Stimulated activated CD8-positive, alpha-beta memory T cell treated with anti-CD3 and anti-CD28 coated beads, Interleukin-4, amount 100 ng/mL, for 48 hours (primary cell): Measurements from ENCODE around the gene EXOC3.

Experiments
- DNase-seq: peaks from one replicate; pipeline ENCODE4 v3.0.0-alpha.2; 2020

Gene EXOC3

DNA sequence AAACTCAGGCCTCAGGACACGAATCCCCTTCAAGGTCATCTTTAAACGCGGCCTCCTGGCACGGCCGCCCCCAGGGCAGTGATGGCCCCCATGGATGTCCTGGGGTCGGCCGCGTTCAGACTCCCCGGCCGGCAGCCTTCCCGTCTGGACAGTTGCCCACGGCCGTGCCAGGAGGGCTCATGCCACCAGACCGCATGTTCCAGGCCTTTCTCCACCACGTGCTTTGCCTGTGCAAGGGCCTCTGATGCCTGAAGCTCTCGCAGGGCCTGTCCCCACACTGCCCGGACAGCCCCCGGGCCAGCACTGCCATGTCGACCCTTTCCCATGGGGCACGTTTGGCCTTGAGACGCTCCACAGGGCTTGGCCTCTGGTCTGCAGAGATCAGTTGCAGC, 46.7 kb downstream of the EXOC3 start:
- no peak for DNase-seq

DNA sequence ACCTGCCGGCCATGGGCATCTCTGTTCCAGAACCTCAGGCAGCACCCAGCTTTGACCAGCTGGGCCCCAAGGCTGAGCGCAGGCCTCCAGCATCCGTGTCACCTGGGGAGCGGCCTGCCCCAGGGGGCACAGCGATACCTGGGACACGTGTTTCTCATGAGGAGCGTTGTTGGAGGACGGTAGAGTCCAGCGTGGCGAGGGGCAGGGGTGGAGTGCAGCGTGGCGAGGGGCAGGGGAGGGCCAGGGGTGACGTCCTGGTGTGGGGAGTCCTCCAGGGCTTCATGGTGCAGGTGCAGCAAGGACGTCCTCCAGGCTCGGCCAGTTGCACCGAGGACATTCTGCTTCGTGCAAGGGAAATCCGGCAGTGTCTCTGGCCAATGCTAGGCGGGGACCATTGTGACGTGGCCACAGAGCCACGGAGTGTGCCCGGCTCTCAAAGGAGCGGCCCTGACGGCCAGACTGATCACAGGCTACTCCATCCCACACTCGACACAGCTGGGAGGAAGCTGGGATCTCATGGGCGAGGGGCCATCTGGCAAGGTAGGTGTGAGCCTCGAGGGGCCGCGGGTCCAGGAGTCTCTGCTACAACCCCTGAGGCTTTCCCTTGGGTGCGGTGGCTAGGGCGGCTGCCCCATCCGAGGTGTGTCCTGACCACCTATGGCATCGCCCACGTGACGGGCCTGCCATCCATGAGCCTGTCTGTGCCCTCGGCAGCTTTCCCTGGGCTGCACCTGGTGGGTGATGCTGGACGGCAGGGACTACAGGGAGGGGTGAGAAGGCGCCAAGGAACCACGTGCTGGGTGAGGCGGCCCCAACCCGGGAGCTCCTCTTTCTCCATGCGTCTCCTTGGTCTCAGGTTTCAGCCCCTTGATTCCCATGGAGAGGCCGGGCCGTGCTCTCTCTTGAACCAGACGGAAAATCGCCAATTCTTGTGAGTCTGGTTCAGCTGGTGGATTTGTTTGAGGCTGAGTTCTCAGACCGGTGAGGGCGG, 47.4 kb downstream of the EXOC3 start:
- no peak for DNase-seq

DNA sequence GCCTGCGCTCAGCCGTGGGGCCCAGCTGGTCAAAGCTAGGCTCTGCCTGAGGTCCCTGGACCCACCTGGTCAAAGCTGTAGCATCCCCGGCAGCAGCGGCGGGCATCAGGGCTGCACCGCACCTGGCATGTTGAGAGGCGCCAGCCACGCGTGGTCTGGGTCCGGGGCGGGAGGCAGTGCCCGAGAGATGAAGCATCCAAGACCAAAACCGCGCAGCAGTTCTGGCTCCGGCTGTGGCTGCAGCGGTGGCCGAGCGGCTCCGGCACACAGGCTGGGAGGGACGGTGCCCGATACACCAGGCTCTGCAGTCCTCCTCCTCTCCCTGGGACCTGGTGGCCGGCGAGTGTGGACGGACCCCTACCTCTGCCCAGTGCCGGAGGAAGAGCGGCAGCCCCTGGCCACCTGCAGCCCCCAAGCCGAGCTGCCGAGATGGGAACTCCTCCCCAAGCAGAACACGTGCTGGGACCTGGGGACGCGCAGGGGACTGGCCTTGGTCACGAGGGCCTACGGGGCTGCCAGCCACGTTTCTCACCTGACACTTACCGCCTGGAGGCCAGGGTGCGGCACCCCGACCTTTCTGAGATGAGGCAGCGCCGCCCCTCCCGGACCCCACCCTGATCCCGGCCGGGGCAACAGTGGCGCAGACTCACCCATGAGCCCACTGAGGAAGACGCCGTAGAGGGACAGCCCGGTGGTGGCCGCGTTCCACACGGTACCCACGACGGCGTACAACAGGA, 48.3 kb downstream of the EXOC3 start:
- DNase-seq = no peak

DNA sequence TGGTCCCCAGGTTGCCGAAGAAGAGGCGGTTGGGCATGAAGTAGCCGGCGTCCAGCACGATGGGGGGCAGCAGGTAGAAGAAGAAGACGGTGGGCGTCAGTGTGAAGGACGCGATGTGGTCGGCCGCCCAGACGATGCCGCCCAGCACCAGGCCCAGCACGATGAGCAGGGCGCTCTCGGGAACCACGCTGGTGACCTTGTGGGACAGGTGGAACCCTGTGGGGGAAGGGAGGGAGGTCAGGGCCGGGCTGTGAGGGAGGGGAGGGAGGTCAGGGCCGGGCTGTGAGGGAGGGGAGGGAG, 48.8 kb downstream of the EXOC3 start:
- DNase-seq = no peak

DNA sequence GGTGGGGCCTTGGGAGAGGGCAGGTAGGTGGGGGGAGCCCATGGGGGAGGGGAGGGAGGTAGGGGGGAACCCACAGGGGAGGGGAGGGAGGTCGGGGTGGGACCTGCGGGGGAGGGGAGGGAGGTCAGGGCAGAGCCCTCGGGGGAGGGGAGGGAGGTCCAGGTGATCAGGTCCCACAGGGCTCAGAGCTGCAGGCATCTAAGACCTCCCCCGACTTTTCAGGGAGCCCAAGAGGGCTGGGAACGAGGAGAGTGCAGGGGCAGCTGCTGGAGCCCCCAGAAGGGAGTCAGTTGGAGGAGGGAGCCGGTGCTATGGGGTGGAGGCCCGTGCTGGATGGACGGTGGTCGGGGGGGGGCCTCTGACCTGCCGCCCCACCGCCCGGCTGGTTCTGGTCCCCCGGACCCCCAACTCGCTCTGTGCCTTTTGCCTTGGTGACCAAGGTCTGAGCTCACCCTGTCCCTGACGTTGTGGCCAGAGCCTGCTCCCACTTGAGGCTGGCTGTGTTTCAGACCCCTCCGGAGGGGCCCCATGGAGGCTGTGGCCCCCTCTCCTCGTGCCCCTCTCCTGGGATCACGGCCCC, 49.4 kb downstream of the EXOC3 start:
- no peak for DNase-seq

DNA sequence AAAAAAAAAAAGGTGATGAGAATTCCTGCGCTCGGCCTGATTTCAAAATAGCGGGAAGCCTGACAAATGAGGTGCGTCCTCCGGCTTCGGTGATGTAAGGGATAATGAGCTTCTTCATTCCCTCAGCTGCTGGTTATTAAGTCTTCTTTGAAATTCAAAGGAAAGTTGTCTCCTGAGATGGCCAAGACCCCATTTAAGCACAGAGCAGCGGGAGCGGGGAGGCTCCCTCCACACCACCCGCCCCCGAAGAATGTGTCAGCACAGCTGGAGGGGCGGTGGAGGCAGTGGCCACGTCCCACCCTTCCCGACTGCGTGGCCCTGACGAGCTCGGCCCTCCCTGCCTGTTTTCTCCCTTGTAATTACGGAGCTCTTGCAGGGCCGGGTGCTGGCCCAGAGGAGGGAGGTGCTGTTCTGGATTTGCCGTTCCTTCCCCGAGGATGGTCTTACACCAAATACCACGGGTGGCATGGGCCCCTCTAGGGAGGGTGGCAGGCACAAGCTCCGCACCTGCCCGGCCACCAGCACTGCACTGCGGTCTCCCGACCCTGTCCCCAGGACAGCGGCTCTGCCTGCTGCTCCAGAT, 50.2 kb downstream of the EXOC3 start:
- no peak for DNase-seq

DNA sequence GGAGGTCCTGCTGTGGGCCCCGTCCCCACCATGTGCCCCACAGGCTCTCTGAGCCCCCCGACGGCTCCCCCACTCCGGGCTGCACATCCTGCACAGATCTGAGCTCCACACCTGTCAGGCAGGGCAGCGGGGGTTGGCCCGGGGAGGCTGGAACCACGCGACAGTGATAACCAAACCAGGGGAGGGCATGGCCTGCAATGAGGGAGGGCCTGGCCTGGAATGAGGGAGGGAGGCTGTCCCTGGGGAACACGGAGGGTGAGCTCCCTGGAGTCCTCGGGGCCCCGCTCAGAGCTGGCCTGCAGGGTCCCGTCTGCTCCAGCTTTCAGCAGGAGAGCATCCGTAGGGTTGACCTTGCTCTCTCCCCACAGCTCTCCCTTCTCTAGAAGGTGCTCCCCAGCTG, 50.8 kb downstream of the EXOC3 start:
- no peak for DNase-seq

DNA sequence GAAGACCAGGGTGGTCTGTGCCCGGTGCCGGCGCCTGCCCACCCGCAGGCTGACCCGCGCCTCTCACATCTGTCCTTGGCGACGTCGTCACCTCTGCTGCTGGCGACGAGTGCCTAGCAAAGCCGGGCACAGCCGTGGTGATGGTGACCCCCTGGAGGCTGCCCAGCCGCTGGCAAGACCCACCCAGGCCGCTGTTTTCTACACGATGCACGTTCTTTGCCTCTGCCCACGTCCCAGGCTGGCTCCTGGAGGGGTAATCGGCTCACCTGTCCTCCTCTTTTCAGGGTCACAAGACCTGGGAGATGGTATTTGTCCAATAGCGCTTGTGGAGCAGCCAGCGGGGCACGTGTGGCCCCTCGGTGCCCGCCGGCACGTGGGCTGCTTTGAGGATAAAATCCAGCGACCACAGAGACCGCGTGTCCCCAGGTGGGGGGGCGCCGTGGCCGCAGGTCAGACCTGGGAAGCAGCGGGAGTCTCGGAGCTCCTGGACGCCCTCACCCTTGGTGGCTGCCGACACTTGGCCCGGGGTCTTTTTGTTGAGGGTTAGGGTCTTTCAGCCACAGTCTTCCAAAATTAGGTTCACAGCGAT, 51.8 kb downstream of the EXOC3 start:
- no peak for DNase-seq

DNA sequence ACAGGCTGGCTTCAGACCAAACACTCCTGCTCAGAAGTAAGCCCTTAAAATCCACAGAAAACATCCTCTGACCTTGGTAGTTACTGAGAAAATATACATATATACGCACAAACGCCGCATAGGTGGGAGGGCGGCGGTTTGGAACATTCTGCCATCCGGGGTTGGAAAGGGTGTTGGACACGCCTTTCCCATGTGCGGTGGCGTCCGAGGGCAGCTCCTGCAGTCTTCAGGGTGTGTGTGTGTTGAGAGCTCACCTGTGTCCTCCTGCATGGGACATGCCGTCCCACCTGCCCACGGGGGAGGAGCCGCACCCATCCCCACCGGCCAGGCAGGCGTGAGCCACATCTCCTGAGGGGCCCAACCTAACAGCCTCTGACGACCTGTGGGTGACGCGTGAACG, 53.1 kb downstream of the EXOC3 start:
- no peak for DNase-seq

DNA sequence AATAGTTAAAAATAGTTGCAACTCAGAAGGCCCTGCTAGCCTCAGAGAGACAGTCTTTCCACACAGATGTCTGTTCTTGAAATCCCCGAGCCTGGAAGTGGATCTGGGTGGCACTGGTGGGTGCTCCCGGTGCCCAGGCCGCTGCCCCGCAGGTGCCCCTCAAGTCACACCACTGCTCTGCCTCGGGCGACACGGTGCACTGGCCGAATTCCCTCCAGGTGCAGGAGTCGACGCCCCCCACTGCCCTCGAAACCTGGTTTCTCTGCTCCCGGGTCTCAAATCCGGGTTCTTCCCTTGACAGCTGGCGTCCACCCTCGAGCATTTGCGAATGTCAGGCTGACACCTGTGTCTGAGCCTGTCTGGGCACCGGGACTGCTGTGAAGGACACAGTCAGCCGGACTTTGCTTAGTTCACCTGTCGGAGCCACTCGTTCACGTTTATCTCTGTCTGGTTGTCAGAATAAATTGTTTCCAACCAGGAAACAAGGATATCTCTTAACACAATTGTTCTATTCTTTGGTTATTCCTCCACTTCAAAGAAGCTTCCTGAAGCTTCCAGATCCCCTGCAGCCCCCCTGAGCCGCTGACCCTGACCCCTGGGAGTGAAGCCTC, 54.2 kb downstream of the EXOC3 start:
- DNase-seq = no peak

DNA sequence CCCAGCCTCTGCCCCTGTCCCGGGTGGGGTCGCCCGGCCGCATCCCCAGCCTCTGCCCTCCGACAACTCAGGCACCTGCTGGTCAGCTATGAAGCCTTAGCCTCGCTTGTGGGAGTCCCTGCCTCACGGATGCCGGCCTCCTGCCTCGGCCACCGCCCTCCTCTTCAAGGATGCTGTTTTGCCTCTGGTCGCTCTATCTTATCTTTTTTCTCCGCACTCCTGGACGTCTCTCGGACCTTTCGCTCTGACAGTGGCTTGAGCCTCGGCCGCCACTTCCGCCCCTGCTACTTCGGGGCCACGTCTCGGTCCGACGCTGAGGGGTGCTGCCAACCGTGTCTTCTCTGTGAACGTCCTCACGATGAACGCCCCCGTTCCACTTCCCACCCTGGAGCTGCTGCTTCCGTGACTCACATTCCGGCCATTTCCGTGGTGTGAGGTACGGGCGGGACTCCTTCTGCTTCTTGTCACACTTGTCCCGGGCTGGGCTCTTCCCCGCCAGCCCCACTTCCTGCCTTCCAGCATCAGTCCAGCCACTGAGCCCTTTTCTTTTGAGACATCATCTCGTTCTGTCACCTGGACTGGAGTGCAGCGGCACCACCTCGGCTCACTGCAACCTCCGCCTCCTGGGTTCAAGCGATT, 55.0 kb downstream of the EXOC3 start:
- no peak for DNase-seq

DNA sequence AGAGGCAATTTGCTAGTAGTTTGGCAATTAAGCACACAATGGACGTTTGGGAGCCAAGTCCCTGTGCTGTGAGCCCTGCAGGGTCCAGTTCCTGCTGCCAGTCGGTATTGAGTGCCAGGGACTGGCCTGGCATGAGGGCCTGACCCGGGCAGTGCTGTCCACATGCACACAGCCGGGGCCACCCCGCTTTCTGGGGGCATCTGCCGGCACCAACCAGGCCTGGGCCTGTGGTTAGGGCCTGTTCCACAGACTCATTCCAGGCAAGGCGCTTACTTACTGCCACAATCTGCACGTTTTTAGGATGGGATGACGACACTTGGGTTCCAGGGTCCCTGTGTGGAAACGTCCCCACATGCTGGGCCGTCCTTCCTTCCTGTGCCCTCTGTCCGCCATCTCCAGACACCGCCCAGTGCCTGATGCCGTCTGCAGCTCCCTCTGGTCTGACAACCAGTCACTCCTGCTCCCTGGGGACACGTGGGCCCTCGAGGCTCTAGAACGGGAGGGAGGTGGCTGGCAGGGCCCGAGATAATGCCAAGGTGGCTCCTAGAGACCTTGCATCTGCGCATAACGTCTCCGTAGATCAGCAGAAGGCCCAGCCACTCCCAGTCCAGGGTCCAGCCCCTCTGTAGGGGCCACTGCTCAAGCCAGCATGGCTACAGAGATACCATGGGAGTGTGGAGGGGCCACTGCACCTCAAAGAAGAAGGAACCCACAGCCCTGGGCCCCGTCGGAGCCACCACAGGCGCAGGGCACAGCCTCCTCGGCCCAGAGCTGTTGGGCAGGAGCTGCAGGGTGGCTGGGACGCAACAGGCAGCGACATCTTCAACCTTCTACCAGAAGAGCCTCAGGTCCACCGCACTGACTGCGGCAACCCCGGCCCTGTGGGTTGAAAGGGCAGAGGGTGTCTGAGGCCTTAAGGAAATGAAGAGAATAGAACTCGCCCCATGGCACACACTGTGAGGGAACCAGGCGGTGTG, 56.5 kb downstream of the EXOC3 start:
- no peak for DNase-seq

DNA sequence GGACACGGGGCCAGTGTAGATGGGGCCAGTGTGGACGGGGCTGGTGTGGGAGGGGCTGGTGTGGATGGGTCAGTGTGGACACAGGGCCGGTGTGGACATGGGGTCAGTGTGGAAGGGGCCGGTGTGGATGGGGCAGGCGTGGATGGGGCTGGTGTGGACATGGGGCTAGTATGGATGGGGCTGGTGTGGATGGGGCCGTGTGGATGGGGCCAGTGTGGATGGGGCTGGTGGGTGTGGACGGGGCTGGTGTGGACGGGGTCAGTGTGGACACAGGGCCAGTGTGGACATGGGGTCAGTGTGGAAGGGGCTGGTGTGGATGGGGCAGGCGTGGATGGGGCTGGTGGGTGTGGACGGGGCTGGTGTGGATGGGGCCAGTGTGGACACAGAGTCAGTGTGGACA, 57.5 kb downstream of the EXOC3 start:
- DNase-seq = no peak

DNA sequence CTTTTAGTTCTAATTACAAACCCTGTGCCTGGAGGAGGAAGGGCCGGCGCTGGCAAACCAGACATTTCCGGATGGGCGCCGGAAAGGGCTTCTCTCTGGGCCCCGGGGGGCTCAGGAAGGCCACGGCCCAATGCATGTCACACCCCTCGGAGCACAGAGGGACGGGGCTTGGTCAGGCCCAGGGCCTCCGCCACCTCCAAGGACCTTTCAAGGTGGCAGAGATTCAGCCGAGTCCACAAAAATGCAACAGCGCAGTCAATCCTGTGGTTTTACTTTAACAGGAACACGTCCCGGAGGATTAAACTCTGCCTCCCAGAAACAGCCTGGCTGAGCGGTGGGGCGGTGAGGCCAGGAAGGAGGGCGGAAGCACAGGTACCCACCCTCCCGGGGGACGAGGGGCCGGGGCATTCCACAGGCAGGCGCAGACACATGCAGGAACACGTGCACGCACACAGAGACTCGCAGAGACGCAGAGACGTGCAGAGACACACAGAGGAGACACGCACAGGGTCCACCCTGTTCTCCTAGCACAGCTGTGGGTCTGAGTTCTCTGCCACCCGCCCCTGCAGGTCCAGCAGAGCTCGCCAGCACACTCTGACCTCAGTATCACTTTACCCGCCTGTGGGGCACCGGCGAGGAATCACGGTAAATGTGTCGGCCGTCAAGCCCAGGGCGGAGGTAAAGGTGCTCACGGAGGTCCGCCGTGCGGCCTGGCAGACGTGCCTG, 58.3 kb downstream of the EXOC3 start:
- no peak for DNase-seq

DNA sequence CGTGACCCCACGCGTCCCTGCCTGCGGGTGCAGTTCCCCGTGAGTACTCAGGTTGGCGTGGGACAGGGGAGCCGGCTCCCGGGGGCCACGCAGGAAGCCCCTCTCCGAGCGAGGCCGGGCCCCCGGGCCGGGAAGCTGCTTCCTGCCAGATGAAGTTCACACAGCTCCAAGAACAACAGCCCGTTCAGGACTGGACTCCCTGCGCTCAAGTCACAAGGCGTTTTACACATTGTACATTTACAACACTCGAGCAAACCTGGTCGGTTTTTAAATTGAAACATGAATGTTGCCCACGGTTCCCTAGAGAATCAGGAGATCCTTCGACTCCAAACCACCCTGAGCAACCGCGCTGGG, 58.8 kb downstream of the EXOC3 start:
- no peak for DNase-seq

DNA sequence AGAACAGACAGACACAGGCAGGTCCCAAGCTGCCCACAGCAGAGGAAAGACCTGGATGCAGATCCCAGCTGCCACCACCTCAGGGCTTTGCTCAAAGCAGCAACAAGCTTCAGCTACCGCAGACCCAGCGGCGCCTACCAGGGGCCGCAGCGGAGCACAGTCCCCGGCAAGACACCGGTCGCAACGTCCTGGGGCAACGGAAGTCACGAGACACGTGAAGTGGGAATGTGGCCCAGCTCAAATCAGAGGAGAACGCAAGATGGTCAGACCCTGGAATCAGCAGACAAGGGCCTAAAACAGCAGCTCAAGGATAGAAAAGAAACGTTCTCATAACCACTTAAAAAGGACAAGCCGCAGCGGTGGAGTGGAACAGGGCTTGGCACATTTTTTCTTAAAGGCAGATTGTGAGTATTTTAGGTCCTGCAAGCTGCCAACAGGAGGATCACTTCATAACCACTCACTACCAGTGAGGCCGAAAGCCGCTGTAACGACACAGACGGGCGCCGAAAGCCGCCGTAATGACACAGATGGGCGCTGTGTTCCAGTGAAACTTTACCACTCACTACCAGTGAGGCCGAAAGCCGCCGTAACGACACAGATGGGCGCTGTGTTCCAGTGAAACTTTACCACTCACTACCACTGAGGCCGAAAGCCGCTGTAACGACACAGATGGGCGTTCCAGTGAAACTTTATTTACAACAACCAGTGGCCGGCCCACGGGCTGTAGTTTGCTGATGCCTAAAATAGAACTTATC, 59.5 kb downstream of the EXOC3 start:
- DNase-seq = no peak

DNA sequence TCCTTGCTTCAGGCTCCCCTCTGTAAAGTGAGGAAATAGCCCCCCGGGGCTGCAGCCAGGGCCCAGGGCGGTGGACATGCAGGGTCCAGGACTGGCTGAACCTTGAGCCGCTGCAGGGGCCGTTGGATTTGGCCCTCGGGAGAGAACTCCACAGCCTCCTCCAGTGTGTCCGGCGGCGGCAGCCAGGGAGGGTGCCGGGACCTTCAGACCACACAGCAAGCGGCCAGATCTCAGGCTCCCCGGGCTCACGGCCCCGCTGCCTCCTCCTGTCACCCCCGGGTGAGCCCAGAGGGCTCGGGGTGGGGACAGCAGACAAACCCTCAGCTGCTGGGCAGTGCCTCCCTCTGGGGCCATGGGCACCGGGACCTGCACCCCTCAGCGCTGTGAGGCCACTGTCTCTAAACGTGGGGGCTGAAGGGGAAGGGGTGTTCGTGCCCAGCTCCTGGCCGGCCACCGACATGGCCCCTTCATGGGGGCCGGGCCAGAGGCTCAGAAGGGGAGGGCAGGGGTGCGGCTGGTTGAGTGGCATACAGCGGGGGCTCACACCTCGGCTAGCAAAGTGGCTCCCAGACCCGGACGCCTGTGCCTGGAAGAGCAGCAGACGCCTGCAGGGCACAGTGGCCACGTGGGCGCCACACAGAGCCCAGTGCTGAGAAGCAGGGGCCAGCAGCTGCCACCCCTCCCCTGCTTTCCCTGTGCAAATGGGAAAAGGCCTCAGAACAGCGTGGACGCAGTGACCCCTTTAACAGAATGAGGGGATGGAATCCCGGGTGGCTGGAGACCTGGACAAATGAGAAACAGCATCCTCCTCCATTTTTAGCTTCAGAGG, 61.6 kb downstream of the EXOC3 start:
- DNase-seq = no peak

DNA sequence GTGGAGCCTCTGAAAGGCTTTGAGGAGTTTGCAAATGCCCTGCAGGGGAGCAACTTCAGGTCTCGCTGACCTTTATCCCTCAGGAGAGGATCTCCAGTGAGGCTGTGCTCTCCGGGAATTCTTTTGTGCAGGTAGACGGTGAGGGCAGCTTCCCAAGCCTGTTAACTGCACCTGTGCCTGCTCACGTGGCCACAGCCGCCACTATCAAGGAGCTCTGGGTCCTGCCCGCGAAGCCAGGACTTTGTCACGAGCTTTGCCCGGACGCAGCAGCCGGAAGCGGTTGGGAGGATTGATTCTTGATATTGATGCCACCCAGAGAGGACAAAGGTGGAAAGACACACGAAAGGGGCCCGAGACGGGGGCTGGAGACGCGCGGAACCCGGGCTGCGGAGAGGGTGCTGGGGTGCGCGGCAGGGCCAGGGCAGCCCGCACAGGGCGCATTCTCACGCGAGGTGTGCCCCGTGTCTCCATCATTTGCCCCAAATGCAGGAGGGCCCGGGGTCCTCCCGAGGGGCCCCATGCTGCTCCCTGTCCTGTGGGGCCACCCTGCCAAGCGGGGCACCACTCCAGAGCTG, 63.1 kb downstream of the EXOC3 start:
- DNase-seq = no peak
